ENCODE data around the gene COL12A1. TPM values are rescaled to one million over a fixed set of nuclear protein-coding genes. Genes with fewer than 3 reads are reported as not detected.

COL12A1 gene
- polyA plus RNA-seq, 1 donor from 2014 or later = 0.63 TPM

GRCh38 chr6:75213732-75214131 lies 7.9 kb upstream of the COL12A1 start:
- no peaks in the 10 kb centered on the region for H3K36me3 ChIP-seq (ENCODE audit: insufficient read depth, low read length)
- no peak overlapping the region for H2AFZ ChIP-seq (ENCODE audit: low read depth, low read length)
- no peak overlapping the region for H3K27ac ChIP-seq (ENCODE audit: low read length)
- H4K20me1 ChIP-seq (ENCODE audit: insufficient read depth) = no peaks in the 10 kb centered on the region
- peaks cover 12% of the 10 kb centered on the region for H3K27me3 ChIP-seq (ENCODE audit: insufficient read depth, low read depth, low read length)
- no peaks in the 10 kb centered on the region for H3K9me3 ChIP-seq (ENCODE audit: low read length)
- no peaks in the 10 kb centered on the region for H3F3A ChIP-seq (ENCODE audit: insufficient read depth, low read length, poor library complexity, severe bottlenecking)
- H3K4me2 ChIP-seq (ENCODE audit: low read length) = no peak overlapping the region
- TF ChIP-seq RAD21 (conservative IDR thresholded peaks at IDR 0.05) (no peak), MXI1 (conservative IDR thresholded peaks at IDR 0.05; ENCODE audit: poor library complexity, severe bottlenecking) (no peak), POLR2AphosphoS5 (IDR thresholded peaks at IDR 0.05) (no peak), CTCF (IDR thresholded peaks at IDR 0.05; ENCODE audit: poor library complexity, severe bottlenecking) (no peak), EP300 (conservative IDR thresholded peaks at IDR 0.05; ENCODE audit: poor library complexity, severe bottlenecking) (no peak), TAF1 (IDR thresholded peaks at IDR 0.05; ENCODE audit: low read depth) (no peak), EZH2 (IDR thresholded peaks at IDR 0.05; ENCODE audit: borderline replicate concordance, insufficient read depth, low read length, poor library complexity, severe bottlenecking) (no peak), REST (IDR thresholded peaks at IDR 0.05; ENCODE audit: borderline replicate concordance) (no peak), SMC3 (conservative IDR thresholded peaks at IDR 0.05; ENCODE audit: poor library complexity) (no peak)
- no peaks in the 10 kb centered on the region for H3K9me2 ChIP-seq (ENCODE audit: insufficient read depth, low read length)
- no peak overlapping the region for H3K4me3 ChIP-seq (ENCODE audit: low read length)
- H3K79me2 ChIP-seq (replicated peaks; ENCODE audit: insufficient read depth, low read length) = no peaks in the 10 kb centered on the region
- H3K9ac ChIP-seq (ENCODE audit: low read length) = no peak overlapping the region

- H3K27ac ChIP-seq (ENCODE audit: low read length) = no peak overlapping the region
- H3K4me2 ChIP-seq (ENCODE audit: low read length) = no peak overlapping the region
Measured at GRCh38 chr6:75213112-75213511, 7.3 kb upstream of the COL12A1 start.

More at GRCh38 chr6:75213112-75213511, 7.3 kb upstream of the COL12A1 start:
- no peak overlapping the region for H3K9ac ChIP-seq (ENCODE audit: low read length)
- H3K4me3 ChIP-seq (ENCODE audit: low read length) = no peak overlapping the region
- no peaks in the 10 kb centered on the region for H3K9me2 ChIP-seq (ENCODE audit: insufficient read depth, low read length)
- no peaks in the 10 kb centered on the region for H3K79me2 ChIP-seq (replicated peaks; ENCODE audit: insufficient read depth, low read length)
- H3K36me3 ChIP-seq (ENCODE audit: insufficient read depth, low read length) = no peaks in the 10 kb centered on the region
- TF ChIP-seq REST (IDR thresholded peaks at IDR 0.05; ENCODE audit: borderline replicate concordance) = no peak
- H2AFZ ChIP-seq (ENCODE audit: low read depth, low read length) = no peak overlapping the region
- H3F3A ChIP-seq (ENCODE audit: insufficient read depth, low read length, poor library complexity, severe bottlenecking) = no peaks in the 10 kb centered on the region
- H3K9me3 ChIP-seq (ENCODE audit: low read length) = no peaks in the 10 kb centered on the region
- H3K27me3 ChIP-seq (ENCODE audit: insufficient read depth, low read depth, low read length) = peaks cover 18% of the 10 kb centered on the region
- no peaks in the 10 kb centered on the region for H4K20me1 ChIP-seq (ENCODE audit: insufficient read depth)
